Spleen (tissue), 7 donors: ENCODE results near the gene XPR1.

Source experiments
- POLR2A ChIP-seq, 3 donors: fragments of 450-650 bp; IDR thresholded peaks; one replicate each; pipeline ENCODE4 v1.5.1; 2017; ENCODE audit warnings: antibody characterized with exemption in 3 of 3, mild to moderate bottlenecking in 1 of 3
- POLR2AphosphoS5 ChIP-seq, 3 donors: sonication (generic); formaldehyde crosslinking; IDR thresholded peaks; one replicate each; pipeline ENCODE4 v1.5.1; 2017; ENCODE audit warnings: antibody characterized with exemption in 3 of 3
- TF ChIP-seq, protein P1 (sequence below), 11 experiments: fragments of 200-600 bp in 7 of 11; fragments of 450-650 bp in 4 of 11; sonication (generic) in 4 of 11; IDR thresholded peaks in 8 of 11; conservative IDR thresholded peaks in 3 of 11; 1 replicate in 7 of 11; 2 replicates in 4 of 11; pipeline versions ENCODE4 v1.4.0 to v1.8.0; 2016 to 2021; ENCODE audit warnings: antibody characterized with exemption in 11 of 11, inconsistent platforms in 4 of 11, mild to moderate bottlenecking in 1 of 11
- donor health status: DM: no; HTN: no; CAD: no; lungs with moderate emphysema.
- donor health status: DM: no; HTN: no; CAD: no.
- donor health status: DM: no; HTN: no; CAD: no.

DNA sequence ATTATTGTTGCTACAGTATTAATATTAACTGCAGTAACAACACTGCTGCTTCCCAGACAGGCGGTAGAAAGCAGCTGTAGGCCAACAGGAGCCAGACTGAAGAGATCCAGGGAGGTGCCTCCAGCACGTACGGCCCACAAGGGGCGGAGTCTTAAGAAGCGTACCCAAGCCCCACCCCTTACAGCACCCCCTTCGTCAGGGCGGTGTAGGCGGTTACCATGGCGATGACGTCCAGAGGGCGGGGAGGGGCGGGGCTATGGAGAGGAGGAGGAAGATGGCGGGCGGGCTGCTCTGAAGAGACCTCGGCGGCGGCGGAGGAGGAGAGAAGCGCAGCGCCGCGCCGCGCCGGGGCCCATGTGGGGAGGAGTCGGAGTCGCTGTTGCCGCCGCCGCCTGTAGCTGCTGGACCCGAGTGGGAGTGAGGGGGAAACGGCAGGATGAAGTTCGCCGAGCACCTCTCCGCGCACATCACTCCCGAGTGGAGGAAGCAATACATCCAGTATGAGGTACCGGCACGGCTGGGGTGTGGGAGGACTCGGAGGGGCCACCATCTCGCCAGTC lies at the start of gene XPR1:
- TF ChIP-seq, protein P1, sequence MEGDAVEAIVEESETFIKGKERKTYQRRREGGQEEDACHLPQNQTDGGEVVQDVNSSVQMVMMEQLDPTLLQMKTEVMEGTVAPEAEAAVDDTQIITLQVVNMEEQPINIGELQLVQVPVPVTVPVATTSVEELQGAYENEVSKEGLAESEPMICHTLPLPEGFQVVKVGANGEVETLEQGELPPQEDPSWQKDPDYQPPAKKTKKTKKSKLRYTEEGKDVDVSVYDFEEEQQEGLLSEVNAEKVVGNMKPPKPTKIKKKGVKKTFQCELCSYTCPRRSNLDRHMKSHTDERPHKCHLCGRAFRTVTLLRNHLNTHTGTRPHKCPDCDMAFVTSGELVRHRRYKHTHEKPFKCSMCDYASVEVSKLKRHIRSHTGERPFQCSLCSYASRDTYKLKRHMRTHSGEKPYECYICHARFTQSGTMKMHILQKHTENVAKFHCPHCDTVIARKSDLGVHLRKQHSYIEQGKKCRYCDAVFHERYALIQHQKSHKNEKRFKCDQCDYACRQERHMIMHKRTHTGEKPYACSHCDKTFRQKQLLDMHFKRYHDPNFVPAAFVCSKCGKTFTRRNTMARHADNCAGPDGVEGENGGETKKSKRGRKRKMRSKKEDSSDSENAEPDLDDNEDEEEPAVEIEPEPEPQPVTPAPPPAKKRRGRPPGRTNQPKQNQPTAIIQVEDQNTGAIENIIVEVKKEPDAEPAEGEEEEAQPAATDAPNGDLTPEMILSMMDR (IDR thresholded peaks at IDR 0.05 in 8 of 11, conservative IDR thresholded peaks at IDR 0.05 in 3 of 11): peak in 8 of 11 experiments; percentile 23 to 59 (median 45)
- TF ChIP-seq POLR2A (IDR thresholded peaks at IDR 0.05) (peak in 2 of 3 donors; percentile 77 to 91), POLR2AphosphoS5 (IDR thresholded peaks at IDR 0.05) (peak; percentile 90 to 96 (median 96))
